ENCODE data around the gene ATOSB.

GRCh38 chr9:35164711-35165110 lies 49.0 kb upstream of the ATOSB start:
- TF ChIP-seq, protein P1, sequence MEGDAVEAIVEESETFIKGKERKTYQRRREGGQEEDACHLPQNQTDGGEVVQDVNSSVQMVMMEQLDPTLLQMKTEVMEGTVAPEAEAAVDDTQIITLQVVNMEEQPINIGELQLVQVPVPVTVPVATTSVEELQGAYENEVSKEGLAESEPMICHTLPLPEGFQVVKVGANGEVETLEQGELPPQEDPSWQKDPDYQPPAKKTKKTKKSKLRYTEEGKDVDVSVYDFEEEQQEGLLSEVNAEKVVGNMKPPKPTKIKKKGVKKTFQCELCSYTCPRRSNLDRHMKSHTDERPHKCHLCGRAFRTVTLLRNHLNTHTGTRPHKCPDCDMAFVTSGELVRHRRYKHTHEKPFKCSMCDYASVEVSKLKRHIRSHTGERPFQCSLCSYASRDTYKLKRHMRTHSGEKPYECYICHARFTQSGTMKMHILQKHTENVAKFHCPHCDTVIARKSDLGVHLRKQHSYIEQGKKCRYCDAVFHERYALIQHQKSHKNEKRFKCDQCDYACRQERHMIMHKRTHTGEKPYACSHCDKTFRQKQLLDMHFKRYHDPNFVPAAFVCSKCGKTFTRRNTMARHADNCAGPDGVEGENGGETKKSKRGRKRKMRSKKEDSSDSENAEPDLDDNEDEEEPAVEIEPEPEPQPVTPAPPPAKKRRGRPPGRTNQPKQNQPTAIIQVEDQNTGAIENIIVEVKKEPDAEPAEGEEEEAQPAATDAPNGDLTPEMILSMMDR (IDR thresholded peaks at IDR 0.05): no peak
- TF ChIP-seq POLR2A (IDR thresholded peaks at IDR 0.05): no peak
